Smooth muscle cell (in vitro differentiated cells): Measurements from ENCODE around the gene TET2. TPM values are rescaled to one million over a fixed set of nuclear protein-coding genes. Genes with fewer than 3 reads are reported as not detected.

Experiments
- DNase-seq: peaks from one replicate; lab custom pipeline; 2025; ENCODE audit not compliant: unreplicated experiment; lab: John Stamatoyannopoulos, UW
- H2AFZ ChIP-seq: fragments of 200-600 bp; sonication (generic); 2 replicates; pipeline ENCODE4 v1.6.0; 2016; ENCODE audit warnings: antibody characterized with exemption, low read depth, mild to moderate bottlenecking
- H3F3A ChIP-seq: fragments of 200-600 bp; sonication (generic); 2 replicates; pipeline ENCODE4 v1.6.0; 2017; ENCODE audit warnings: antibody characterized with exemption, low read depth
- H3K27ac ChIP-seq: fragments of 200-600 bp; sonication (generic); 2 replicates; pipeline ENCODE4 v1.5.1; 2016; ENCODE audit warnings: low read depth, mild to moderate bottlenecking
- H3K27me3 ChIP-seq: fragments of 200-600 bp; sonication (generic); 2 replicates; pipeline ENCODE4 v1.6.1; 2016; ENCODE audit warnings: low read depth, mild to moderate bottlenecking
- H3K36me3 ChIP-seq: fragments of 200-600 bp; sonication (generic); 2 replicates; pipeline ENCODE4 v1.5.1; 2016; ENCODE audit warnings: low read depth
- H3K4me1 ChIP-seq: fragments of 200-600 bp; sonication (generic); 2 replicates; pipeline ENCODE4 v1.5.1; 2016; ENCODE audit warnings: low read depth
- H3K4me2 ChIP-seq: fragments of 200-600 bp; sonication (generic); 2 replicates; pipeline ENCODE4 v1.6.0; 2016; ENCODE audit warnings: mild to moderate bottlenecking
- H3K4me3 ChIP-seq: fragments of 200-600 bp; sonication (generic); 2 replicates; pipeline ENCODE4 v1.5.1; 2016; ENCODE audit warnings: mild to moderate bottlenecking
- H3K79me2 ChIP-seq: fragments of 200-600 bp; sonication (generic); 2 replicates; pipeline ENCODE4 v1.6.0; 2016; ENCODE audit warnings: low read depth, mild to moderate bottlenecking
- H3K9ac ChIP-seq: fragments of 200-600 bp; sonication (generic); 2 replicates; pipeline ENCODE4 v1.6.0; 2016; ENCODE audit warnings: low read depth
- H3K9me3 ChIP-seq: fragments of 200-600 bp; sonication (generic); replicated peaks from 2 replicates; pipeline ENCODE4 v1.5.1; 2016; ENCODE audit warnings: low read depth
- H4K20me1 ChIP-seq: fragments of 200-600 bp; sonication (generic); 2 replicates; pipeline ENCODE4 v1.6.0; 2016; ENCODE audit warnings: low read depth
- WGBS: methylation state at CpG from one replicate; pipeline ENCODE4 v1.1.7; 2016; ENCODE audit warnings: low lambda C conversion rate; 5-methylcytosine and 5-hydroxymethylcytosine counted together
- polyA plus RNA-seq: library from polyadenylated mRNA; unstranded; fragments of >200 nt; fragmentation: Nextera tagmentation; extraction: Ambion mirVana; gene quantifications from 2 replicates; pipeline ENCODE4 v1.2.1, GENCODE V29; 2016
- small RNA-seq: library from RNA; depleted of rRNA; stranded (forward); fragments of <200 nt; gene quantifications from one replicate; pipeline ENCODE3, GENCODE V24; 2014
- total RNA-seq: library from RNA; depleted of rRNA; stranded (reverse); fragments of >200 nt; gene quantifications from 2 replicates; pipeline ENCODE4 v1.2.3, GENCODE V29; 2014
- TF ChIP-seq, protein P1 (sequence below): fragments of 200-600 bp; sonication (generic); IDR thresholded peaks from 2 replicates; pipeline ENCODE4 v1.5.1; 2017; ENCODE audit warnings: borderline replicate concordance, mild to moderate bottlenecking, antibody characterized with exemption; ENCODE audit not compliant: insufficient read depth, poor library complexity, severe bottlenecking

Gene TET2
- total and polyA plus RNA-seq, 2 experiments from 2014 or later, result 2.7 to 20.5 TPM

DNA sequence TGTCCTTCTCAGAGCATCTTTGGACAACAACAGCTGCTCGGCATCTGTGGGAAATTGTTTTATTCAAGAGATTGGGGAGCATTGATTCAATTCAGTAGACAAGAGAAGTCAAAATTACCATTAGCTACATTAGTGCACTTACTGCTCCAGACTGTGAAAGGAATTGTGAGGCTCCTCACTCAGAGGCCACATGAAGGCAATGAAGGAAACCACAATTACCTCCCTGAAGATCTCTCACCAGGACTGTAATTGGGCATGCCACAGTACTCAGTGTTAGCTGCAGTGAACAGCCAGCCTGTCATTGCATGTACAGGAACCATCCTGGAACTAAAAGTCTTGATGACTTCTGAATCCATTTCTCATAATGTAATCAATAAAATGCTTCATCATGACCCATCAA, 182.4 kb downstream of the TET2 start:
- 95% methylated on average over 1 of the region's 1 CpG for WGBS
- H3K27ac ChIP-seq, result no peak overlapping the region
- H3K4me2 ChIP-seq, result no peak overlapping the region

More for the DNA sequence above, 182.4 kb downstream of the TET2 start:
- no peak for DNase-seq
- TF ChIP-seq, protein P1, sequence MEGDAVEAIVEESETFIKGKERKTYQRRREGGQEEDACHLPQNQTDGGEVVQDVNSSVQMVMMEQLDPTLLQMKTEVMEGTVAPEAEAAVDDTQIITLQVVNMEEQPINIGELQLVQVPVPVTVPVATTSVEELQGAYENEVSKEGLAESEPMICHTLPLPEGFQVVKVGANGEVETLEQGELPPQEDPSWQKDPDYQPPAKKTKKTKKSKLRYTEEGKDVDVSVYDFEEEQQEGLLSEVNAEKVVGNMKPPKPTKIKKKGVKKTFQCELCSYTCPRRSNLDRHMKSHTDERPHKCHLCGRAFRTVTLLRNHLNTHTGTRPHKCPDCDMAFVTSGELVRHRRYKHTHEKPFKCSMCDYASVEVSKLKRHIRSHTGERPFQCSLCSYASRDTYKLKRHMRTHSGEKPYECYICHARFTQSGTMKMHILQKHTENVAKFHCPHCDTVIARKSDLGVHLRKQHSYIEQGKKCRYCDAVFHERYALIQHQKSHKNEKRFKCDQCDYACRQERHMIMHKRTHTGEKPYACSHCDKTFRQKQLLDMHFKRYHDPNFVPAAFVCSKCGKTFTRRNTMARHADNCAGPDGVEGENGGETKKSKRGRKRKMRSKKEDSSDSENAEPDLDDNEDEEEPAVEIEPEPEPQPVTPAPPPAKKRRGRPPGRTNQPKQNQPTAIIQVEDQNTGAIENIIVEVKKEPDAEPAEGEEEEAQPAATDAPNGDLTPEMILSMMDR, result no peak
- Histone ChIP-seq H3K9me3 (no peaks in the 10 kb centered on the region), H3K9ac (no peak overlapping the region), H4K20me1 (no peaks in the 10 kb centered on the region), H3F3A (no peaks in the 10 kb centered on the region), H3K79me2 (no peaks in the 10 kb centered on the region), H2AFZ (no peak overlapping the region), H3K4me3 (no peak overlapping the region), H3K36me3 (no peaks in the 10 kb centered on the region), H3K27me3 (no peaks in the 10 kb centered on the region), H3K4me1 (no peaks in the 10 kb centered on the region)

Small RNA genes lying within 50 kb of the gene (small RNA-seq; reads per million reads assigned to genes)
- gene RF00322 (not detected), gene RN7SL89P (not detected)
